ENCODE measurements around the gene MAP7.
"Not testable (repeated sequence)": the region's sequence is repeated elsewhere in the genome, so short reads cannot be mapped to it uniquely, and the experiment has no call there.

DNA sequence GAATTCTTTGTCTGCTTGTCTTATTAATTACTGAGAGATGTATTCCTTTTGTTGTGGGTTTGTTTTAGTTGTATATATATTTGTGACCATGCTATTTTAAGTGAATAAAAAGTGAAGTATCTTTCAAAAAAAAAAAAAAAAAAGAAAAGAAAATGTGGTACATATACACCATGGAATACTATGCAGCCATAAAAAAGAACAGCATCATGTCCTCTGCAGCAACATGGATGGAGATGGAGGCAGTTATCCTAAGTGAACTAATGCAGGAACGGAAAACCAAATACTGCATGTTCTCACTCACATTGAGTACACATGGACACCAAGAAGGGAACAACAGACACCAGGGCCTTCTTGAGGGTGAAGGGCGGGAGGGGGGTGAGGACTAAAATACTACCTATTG is 67.2 kb downstream of the MAP7 start:
- TF ChIP-seq POLR2A, CTCF (IDR thresholded peaks at IDR 0.05): not testable (repeated sequence)

Data from esophagus squamous epithelium (tissue), 4 donors.